ENCODE results near the gene BCL2.
"Not testable (repeated sequence)": the region's sequence is repeated elsewhere in the genome, so short reads cannot be mapped to it uniquely, and the experiment has no call there.

BCL2 gene

DNA sequence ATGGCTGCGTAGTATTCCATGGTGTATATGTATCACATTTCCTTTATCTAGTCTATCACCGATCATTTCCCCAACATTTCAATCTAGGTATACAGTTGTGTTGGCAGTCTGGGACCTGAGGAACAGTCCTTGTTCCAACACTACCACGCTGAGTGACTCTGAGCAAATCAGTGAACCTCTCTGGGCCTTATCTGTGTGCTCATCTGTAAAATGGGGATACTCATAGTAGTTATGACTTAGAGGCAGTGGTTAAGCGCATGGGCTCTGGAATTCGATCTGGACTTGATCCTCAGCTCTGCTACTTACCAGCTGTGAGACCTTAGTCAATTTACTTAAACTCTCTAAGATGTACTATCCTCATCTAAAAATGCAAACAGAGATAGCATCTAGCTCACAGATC, 85.1 kb downstream of the BCL2 start:
- DNase-seq (ENCODE audit: low spot score), result no peak

DNA sequence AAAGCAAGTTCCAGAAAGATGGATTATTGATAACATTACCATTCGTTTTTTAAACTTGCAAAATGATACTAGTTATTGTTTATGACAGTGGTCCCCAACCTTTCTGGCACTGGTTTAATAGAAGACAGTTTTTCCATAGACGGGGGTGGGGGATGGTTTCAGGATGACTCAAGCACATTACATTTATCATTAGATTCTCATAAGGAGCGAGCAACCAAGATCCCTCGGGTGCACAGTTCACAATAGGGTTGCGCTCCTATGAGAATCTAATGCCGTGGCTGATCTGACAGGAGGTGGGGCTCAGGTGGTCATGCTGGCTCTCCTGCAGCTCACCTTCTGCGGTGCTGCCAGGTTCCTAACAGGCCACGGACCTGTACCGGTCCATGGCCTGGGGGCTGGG, 86.2 kb downstream of the BCL2 start:
- DNase-seq (ENCODE audit: low spot score), result no peak

DNA sequence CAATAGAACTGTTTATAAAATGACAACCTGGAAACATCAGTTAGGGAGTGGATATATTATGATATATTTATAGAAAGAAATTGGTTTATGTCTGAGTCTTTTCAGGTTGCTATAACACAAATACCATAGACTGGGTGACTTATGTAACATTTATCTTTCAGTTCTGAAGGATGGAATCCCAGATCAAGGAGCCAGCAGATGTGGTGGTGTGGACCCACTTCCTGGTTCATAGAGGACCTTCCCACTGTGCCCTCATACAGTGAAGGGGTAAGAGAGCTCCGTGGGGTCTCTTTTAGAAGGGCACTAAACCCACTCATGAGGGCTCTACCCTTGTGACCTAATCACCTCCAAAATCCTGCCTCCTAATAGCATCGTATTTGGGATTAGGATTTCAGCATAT, 86.7 kb downstream of the BCL2 start:
- no peak for DNase-seq (ENCODE audit: low spot score)

DNA sequence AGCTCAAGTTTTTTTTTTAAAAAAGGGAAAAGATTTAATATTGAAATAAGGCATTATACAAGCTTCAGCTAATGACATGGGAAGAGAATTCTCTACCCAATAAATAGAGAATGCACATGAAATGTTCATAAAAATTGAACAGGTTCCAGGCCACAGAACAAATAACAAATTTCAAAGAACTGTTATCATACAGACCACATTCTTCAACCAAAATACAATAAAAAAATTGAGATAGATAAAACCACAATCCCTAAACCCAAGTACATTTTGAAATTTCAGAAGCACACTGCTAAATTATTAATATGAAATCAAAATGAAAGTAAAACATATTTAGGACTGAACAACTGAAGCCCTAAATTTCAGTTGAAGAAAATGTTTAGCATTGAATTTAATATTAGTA, 89.6 kb downstream of the BCL2 start:
- DNase-seq (ENCODE audit: low spot score), result no peak

DNA sequence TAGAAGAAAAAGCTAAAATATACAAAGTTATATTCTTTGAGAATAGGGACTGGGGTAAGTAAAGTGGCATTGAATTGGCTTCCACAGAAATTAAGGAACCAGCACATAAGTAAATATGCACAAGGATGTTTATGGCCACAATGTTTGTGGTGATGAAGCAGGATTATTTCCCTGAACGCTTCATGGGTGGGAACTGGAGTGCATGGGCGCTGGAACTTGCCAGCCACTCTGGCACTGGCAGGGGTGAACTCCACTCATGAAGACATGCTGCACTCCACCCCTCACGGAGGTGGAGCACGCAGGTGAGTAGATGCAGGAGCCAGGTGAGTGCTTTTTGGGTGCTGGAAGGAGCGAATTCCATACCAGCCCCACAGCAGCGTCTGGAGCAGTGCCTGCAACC, 94.1 kb downstream of the BCL2 start:
- no peak for DNase-seq (ENCODE audit: low spot score)

DNA sequence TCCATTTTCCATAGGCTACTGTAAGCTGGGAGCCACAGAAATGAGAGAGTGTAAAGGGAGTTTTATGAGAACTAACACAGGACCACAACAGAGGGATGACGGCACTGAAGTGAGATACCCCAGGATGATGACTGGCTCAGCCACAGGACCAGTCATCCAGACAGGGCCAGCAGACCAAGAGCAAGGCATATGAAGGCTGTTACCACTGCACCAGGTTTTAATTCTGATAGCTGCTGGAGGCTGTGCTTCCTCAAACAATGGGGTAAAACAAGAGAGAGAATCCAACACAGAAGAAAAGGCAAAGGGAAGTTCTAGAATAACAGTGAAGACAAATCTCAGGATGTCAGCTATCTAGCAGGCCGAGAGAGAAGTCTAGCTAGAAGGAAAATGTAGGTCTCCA, 94.9 kb downstream of the BCL2 start:
- no peak for DNase-seq (ENCODE audit: low spot score)

DNA sequence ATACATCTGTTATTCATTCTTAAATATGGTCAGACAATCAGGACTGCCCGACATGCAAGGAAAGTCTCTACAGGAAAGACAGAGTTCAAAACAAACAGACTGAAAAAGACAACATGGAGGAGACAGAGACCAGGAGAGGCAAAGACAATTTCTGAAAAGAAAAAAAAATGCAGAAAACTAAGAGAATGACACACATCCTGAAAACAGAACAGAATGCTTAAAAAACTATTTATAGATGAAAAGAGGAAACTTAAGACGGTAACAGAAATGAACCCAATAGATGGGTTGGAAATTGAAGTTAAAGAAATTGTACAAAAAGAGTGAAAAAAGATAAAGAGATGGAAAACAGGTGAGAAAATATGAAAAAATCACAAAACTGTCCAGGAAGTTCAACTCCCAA, 95.7 kb downstream of the BCL2 start:
- no peak for DNase-seq (ENCODE audit: low spot score)

DNA sequence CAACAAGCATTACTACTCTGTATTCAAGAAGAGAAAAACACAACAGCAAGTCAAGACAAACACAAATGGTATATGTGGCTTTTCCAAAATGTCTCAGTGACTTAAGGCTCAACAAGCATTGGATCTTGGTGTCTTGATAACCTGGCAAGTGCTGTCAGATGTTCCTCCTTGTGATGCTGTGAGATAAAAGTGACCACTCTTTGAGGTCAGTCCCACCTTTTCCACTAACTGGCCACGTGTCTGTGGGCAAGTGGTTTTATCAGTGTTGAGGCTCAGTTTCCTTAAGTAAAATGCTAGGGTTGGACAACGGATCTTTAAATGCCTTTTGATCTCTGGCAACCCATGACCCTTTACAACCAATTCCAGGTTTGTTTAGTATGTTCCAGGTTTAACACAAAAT, 98.7 kb downstream of the BCL2 start:
- no peak for DNase-seq (ENCODE audit: low spot score)

DNA sequence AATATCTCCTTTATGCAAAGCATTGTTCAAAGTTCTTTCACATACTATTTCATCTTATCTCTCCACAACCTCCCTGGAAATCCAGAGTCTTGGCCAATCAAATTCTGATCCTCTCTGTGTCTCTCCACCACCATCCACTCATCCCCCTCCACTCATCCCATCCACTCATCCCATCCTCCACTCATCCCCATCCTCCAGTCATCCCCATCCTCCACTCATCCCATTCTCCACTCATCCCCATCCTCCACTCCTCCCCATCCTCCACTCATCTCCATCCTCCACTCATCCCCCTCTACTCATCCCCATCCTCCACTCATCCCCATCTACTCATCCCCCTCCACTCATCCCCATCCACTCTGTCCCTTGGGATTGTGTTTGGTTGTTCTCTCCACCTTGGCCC, 101.1 kb downstream of the BCL2 start:
- no peak for DNase-seq (ENCODE audit: low spot score)

DNA sequence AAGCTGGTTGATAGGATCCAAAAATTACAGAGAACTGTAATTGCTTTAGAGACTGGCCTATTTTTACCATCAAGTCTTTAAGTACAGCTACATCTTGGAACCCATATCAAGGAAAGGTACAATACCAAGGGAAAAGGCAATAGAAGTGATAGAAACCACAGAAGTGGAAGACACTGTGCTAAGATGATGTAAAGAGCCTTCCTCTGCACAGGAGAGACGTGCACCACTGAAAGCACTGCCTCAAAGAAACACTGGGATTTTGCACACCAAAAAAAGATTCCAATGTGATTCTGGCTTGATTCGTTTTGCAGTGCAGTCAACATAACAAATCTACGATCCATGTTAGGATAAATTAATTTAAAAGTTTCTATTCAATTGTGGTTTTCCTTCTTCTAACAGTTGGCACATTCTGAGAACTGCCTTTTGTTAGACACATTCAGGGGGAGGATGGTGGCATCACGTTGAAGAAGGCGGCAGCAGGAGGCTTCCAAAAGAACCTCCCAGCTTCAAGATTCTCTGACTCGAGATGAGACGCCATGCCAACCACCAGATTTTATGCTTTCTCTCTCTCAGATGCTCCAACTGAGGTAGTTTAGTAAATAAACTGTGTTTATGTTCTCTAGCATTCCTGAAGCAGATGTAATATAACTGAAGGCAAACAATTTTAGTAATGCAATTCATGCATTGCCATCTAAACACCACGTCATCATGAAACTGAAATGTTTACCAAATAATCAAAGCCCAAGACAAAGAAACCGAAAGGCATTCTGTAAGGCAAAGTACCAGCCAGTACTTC, 102.9 kb downstream of the BCL2 start:
- peak; percentile 36 for DNase-seq (ENCODE audit: low spot score)

DNA sequence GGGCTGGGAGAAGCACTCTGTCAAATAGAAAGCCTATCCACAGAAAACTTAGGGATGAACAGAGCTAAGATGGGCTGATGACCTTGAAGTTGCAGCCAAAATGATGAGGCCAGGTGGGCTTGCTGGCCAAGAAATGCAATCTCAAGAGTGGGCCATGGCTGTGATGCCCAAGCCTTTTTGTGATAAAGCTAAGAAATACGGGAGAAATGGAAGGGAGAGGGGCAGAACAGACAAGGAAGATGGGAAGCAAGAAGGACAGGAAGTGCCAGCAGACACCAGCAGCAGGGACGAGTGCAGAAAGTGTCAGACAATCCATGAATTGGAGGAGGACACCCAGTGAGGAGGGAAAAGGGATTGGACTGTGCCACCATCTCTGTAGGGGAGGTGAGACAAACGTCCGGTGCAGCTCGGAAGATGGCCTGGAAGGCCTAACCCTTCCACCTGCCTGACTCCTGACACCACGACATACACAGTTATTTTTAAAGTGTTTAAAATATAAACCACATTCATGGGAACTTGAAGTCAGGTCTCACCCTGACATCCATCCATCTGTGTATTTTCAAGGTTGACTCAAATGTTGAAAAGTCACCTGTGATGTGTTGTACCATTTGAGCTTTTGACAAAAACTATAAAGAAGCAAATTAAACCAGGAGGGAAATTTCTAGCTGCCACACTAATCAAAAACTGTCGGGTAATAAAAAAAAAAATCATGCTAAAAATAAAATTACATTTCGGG, 105.5 kb downstream of the BCL2 start:
- no peak for DNase-seq (ENCODE audit: low spot score)

DNA sequence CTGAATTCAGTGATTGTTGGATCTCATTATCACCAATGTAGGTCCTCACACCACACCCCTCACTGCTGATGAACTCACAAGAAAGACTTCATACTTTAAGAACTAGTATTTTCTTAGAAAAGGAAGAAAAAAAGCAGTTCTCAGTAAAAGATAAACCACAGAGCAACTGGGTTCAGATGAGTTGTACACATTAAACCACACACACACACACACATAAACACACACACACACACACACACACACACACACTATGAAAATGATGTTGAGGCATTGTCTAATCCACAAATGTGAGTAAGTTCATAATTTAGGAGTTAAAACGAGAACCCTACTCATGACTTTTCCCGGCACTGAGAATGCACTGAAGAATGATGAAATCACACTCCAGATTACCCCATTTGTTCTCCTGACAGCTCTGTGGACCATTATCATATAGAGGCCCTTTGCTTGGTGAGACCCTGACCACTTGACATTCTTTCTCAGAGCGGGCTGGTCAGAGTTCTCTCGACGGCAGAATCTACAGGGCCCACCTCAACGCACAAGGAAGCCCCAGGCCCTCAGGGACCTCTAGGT, 106.2 kb downstream of the BCL2 start:
- DNase-seq (ENCODE audit: low spot score), result peak; percentile 53

DNA sequence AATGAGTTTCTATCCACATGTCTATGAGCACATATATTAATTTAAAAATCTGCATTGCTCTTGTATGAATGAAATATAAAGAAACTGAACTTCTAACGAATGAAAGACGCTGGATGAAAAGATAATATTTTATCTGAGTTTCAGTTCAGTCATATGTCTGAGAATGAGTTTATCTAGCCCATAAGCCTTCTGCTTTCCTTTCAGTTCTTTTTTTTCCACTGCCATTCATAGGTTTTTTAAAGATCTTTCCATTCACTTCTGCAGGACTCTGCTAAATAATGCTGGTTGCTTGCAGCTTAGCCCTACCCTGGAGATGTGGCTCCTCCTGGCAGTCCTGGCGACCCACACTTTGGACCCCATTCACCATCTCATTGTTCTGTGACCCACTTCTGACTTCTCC, 109.0 kb downstream of the BCL2 start:
- DNase-seq (ENCODE audit: low spot score), result no peak

DNA sequence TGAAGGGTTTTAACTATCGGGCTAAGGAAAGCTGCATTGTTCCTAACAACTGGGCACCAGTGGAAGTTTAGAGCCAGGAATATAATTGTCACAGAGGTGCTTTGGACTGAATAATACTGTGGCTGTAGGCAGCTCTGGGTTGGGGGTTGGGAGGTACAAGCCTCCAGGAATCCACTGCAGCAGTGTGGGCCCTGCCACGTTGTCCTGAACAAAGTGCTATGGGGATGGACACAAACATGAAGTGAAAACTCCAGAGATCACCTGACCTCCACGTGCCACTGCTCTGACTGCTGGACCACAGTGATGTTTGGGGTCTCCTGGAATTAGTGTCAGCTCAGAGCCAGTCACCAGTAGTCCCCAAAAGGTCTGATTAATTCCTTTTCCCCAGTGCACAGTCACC, 110.9 kb downstream of the BCL2 start:
- no peak for DNase-seq (ENCODE audit: low spot score)

DNA sequence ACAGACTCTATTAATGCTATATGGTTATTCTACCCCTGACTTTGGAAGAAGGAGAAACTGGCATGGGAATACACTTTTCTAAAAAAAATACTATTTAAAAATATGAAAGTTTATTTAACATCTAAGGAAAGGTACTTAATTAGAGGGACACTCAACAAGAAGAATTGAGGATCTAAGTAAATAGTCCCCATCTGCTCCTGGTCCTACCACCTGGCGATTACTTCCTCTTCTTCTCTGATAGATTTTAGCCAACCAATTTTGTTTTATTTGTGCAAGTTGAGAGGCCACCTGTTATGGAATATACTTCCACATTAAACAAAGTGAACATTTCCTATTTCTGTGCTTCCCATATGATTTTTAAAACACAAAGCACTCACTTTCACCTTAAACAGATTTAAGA, 111.7 kb downstream of the BCL2 start:
- DNase-seq (ENCODE audit: low spot score), result no peak

DNA sequence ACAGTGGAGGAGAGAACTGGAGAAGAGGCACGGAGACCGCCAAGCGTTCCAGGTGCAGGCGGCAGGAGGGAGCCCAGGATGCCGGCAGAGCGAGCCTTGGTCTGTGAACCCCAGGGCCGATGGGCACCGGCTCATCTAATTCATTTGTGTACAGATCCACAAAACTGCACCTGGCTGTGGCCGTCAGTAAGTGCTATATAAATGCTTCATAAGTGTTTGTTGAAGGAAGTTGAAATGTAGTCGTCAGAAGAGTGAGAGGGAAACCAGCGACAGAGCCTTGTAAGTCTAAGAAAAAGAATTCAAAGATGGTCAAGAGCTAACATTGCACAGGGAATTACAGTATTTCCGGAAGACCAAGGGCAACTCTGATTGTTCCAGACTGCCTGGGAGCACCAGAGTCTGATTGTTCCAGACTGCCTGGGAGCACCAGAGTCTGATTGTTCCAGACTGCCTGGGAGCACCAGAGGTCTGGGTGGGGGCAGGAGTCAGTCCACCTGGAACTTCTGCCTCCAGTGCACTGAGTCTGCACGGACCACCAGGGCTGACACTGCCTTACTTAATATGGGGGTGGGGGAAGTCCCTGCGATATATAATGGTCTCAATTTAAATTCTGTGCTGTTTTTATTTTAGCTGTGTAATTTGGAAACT, 112.3 kb downstream of the BCL2 start:
- no peak for DNase-seq (ENCODE audit: low spot score)

DNA sequence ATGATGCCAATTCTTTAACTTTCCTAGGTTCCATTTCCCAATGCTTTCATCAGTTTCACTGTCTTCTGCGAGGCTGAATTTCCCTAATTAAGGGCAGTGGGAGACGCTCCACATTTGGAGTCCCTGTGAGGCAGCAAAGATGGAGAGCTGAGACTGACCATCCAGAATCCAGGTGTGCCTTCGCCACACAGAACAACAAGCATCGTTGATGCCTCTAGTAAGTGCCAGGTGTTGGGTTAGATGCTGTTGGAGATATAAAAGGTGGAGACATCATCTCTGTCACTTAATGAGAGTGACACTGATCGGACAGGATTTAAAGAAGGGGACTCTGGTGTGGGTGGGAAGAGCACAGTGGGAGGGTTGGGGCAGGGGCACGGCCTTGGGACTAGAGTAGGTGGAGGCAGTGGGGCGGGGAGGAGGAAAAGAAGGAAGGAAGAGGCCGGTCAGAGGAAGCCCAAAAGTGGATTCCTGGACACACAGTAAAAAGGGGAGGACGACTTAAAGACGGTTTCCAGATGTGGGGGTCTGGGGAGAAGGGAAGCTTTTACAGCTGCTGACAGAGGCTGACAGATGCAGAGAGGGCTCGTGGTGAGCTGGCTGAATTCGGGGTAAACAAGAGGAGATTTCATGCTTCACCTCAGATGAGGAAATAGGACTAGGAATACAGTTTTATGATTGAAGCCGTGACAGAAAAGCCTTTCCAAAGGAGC, 113.0 kb downstream of the BCL2 start:
- DNase-seq (ENCODE audit: low spot score), result no peak

DNA sequence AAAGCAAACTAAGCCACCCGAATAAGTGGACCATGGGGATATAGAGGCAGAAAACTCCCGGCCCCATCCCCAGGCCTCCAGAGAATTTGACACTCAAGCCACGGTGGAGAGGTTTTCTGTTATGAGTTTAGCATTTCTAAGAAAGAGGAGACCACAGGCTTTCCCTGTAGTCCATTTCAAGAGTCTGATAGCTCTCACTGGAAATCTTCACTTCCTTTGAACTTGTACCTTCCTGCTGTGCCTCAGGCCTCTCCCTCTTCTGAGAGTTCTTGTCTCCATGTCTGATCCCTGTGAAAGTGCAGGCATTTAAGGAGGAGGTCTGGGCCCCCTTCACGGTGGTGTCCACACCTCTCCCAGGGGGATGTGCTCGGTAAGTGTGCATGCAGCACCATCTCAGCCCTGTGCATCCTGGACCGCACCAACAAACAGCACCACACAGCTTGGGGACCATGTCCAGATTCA, 113.7 kb downstream of the BCL2 start:
- no peak for DNase-seq (ENCODE audit: low spot score)

DNA sequence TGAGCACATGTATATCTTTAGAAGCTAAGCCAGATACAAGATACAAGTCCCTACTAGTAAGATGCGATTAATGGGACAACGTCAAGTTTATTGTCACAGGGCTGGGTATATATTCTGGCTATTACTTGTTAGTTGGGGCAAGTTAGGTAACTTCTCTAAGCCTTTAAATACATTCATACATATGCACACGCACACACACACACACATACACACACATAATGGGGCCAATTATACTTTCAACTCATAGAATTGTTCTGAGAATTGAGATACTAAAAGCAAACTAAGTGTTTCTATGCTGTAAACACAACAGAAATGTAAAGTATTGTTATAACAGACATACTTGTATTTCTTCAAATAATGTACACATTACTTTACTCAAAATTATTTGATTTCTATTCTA, 116.1 kb downstream of the BCL2 start:
- no peak for DNase-seq (ENCODE audit: low spot score)

DNA sequence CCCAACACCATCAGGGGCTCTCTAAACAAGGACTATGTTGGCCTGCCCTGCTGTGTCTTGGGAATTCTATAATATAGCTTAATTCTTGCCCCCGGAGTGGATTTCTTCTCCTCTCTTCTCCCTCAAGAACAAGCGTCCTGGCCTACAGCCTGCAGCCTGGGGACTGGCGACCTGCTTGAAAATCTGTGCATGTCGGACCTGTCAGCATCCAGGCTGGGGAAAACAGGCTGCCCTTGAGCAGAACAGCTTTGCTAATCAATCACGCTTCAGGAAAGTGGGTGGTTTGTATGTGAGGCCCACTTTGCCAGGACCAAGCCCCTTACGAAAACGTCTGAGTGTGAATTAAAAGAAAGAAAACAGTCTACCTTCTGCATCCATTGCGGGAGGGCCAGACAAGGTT, 116.7 kb downstream of the BCL2 start:
- no peak for DNase-seq (ENCODE audit: low spot score)

DNA sequence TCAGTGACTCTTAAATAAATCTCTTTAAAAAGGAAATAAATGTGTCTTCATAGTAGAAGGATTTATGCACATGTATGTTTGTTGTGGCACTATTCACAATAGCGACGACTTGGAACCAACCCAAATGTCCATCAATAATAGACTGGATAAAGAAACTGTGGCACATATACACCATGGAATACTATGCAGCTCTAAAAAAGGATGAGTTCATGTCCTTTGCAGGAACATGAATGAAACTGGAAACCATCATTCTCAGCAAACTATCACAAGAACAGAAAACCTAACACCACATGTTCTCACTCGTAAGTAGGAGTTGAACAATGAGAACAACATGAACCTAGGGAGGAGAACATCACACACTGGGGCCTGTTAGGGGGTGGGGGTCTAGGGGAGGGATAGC, 118.1 kb downstream of the BCL2 start:
- DNase-seq (ENCODE audit: low spot score), result not testable (repeated sequence)

DNA sequence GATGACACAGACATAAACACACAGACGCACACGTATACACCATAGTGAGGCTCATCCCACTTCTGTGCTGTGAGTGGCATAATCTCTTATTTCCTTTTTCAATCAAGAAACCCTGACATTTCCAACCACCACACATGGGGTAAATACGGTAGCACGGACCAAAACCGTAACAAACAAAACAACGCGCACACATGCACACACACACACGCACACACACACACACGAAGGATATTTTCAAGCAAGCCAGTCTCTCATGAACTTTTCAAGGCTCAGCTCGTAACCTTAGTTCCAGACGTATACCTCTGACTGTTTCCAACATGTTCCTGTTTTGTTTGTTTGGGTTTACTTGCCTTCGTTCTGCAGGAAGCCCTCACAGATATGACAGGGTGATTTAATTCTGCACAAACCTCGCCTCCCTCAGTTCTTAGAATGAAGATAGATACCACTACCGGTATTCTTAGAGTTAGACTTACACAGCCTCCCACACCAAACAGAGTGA, 119.8 kb downstream of the BCL2 start:
- peak; percentile 69 for DNase-seq (ENCODE audit: low spot score)

Data from CD4-positive, alpha-beta T cell treated with Interleukin-6 at 100 ng/mL for 8 hours (primary cell).